GM19463 (cell line): ENCODE results near the gene SLF1.
"Not testable (repeated sequence)": the region's sequence is repeated elsewhere in the genome, so short reads cannot be mapped to it uniquely, and the experiment has no call there.

Source experiments
- ATAC-seq: cut with Tn5 transposase; IDR thresholded peaks from one replicate; pipeline ENCODE4 v1.9.1; 2021; ENCODE audit warnings: mild to moderate bottlenecking, moderate library complexity; ENCODE audit not compliant: unreplicated experiment

SLF1 gene

DNA sequence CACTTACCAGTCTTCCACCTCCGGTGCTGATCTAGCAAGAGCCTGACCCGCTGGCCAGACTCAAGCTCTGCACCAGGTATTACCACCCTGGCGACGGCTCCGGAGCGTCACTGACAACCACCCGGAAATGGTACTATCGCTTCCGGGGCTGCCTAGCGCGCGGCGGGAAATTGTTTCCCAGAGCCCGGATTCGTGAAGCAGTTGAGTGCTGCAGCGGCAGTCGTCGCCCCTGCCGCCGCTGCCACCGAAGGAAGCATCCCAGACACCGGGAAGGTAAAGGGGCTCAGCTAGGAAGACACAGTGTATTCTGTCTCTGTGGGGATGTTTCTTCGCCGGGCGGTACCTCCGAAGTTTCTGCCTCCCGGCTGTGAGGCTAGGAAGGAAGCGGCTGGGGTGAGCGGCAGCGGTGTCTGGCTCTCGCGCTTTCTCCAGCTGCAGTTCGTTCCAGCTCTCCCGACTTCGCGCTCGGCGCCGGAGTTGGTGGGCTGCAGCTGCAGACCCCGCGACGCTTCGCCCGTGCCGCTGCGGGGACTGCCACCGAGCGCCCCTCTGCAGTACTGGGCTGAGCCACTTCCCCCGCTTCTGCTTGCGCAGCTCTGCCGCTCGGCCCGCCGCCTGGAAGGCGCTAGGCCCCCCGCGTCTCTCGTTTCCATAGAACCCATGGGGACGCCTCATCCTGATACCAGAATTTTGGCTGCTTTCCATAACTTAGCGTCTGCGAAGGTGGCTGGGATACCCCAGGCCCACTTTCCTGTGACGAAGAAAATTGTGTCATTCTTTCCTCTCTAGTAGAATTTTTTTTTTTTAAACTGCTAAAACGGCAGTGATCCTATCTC is at the start of gene SLF1, which contains the start of gene KIAA0825:
SLF1 (plus strand) TSS at position 177 of the 836 bp plus-strand sequence. CDS start 10,142 bp downstream, outside the sequence.
KIAA0825 (minus strand) TSS at position 112 of the 836 bp plus-strand sequence. CDS start 81,478 bp downstream, outside the sequence.
- peak; percentile 95 for ATAC-seq

- ATAC-seq: no peak
Observed at GRCh38 chr5:94571415-94571814, 47.1 kb upstream of the SLF1 start.

GRCh38 chr5:94573349-94573748 is 45.1 kb upstream of the SLF1 start:
- not testable (repeated sequence) for ATAC-seq

DNA sequence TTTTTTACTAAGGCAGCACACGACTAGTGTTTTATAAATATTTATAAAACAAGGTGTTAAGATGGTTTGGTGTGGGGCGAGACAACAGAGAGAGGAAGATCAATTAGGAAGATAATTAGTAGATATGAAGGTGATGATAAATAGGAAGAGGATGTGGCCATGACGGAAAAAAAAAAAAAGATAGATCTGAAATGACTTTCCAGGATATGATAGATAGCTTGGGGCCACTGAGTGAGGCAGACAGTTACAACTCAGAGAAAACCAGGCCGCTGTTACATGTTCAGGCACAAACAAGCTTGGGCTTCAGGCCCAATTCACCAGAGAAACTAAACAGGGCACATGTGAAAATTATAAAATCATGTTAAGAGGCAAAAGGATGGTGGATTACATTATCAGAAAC is 43.3 kb upstream of the SLF1 start:
- ATAC-seq: no peak

GRCh38 chr5:94577466-94578245 is 40.8 kb upstream of the SLF1 start:
- ATAC-seq: peak; percentile 68

DNA sequence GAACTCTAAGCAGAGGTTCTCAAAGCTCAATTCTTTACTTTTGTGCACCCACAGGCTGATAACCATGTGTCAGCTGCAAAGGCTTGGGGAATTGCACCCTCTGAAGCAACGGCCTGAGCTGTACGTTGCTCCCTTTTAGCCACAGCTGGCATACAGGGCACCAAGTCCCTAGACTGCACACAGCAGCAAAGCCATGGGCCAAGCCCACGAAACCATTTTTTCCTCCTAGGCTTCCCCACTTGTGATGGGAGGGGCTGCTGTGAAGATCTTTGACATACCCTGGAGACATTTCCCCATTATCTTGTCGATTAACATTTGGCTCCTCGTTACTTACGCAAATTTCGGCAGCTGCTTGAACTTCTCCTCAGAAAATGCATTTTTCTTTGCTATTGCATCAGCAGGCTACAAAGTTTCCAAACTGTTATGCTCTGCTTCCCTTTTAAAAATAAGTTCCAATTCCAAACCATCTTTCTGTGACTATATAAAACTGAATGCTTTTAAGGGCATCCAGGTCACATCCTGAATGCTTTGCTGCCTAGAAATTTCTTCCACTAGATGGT is 23.1 kb upstream of the SLF1 start:
- ATAC-seq: no peak

DNA sequence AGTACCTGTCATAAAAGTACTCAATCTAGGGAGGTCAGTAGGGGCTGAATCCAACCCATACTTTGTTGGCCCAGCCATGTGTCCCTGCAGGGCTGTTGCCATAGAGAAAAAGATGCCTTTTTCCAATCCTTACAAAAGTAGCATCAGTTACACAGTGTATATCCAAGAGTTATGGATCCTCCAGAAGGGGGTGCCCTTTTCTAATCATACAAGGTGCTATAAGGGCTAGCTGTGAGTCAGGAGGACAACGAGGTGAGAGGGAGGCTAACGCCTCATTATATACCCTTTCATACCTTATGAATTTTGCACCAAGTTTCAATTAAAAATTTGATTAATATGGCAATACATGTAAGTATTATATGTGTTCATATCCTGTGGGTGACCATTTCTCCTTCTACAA is 4.9 kb upstream of the SLF1 start:
- ATAC-seq: no peak

DNA sequence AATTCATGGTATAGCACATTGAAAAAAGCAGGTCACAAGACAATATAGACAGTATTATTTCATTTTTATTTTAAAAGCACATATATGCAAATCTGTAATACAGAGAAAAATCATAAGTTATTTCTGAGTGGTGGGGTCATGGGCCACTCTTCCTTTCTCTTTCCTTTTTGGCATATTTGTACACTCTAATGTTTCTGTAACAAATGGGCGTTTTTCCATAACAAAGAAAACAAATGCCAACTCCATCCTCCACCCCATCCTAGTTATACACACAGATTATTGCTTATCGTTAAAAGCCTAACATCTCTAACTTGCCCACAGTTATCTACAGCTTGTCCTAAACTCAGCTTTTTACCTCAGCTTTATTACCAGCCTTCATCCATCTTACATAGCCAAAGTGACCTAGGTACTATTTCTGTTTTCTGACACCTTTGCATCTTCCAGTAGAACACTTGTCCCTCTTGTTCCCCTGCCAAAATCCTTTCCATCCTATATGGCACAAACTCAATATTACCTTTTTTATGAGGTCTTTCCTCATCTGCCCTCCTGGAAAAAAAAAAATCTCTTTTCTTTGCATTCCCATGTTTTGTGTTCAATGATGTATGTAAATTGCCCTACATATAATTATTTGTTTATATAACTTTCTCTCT is 4.2 kb upstream of the SLF1 start:
- no peak for ATAC-seq

DNA sequence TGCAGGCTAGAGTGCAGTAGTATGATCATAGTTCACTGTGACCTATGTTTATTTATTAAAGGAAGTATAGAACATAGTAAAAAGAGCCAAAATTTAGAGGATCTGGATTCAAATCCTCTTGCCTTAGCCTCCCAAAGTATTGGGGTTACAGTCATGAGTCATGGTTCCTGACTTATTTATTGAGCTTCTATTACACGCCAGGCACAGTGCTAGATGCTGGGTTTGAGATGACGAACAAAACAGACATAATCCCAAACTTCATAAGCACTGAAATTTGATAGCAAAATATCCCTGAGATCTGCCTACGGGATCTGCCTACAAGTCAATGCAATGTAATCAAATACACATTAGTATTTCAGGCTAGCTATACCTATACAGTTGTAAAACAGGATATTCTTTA is 2.6 kb upstream of the SLF1 start:
- no peak for ATAC-seq

DNA sequence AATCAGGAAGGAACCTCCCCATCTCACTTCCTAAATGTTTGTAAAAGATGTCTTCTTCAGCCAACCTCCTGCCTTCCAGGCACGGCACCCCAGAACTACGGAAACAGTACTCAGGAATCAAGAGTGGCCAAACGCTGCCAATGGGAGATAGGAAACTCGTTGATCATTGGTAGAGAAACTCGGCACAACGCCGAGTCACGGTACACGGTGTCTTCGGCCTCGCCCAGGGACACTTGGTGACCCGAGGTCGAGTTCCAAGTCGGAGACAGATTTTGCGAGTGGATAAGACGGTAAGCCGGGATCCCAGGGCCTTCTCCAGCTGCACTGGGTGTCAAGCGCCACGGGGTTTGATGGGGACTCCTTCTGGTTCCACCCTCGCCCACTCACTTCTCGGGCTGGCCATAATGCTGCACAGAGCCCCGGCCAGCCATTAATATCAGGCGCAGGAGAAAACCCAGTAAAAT is 408 bp upstream of the SLF1 start:
- ATAC-seq: peak; percentile 23

DNA sequence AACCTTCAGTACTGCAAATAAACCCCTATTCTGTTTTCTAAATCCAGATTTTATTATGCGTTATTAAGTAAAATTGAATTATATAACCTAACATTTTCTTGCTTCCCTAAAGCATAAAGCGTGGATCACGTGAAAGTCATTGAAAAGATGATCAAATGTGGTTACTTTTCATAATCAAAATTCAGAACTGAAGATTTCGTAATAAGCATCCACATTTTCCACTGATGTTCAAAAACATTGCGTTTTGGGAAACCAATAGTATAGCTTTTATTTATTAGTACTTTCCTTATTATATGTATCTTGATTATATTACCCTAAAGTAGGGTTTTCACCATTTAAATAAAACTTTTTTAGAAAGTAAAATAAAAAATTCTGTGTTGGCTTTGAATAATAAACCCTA is 1.8 kb downstream of the SLF1 start:
- ATAC-seq: no peak

DNA sequence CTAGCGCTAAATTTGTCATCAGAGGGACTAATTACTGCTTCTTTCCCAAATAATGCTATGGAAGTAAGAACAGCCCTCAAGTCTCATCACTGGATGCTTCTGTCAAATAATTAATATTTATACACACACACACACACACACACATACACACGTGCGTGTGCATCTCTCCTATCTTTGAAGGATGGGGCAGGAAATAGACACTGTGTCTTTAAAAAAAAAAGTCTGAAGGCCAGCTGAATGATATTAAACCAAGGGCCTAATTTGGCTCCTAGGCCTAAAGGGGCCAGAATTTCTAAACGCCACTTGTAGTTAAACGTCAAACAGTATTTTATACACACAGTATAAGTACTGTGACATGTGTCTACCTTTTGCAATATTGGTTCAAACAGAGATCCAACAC is 3.3 kb downstream of the SLF1 start:
- no peak for ATAC-seq

DNA sequence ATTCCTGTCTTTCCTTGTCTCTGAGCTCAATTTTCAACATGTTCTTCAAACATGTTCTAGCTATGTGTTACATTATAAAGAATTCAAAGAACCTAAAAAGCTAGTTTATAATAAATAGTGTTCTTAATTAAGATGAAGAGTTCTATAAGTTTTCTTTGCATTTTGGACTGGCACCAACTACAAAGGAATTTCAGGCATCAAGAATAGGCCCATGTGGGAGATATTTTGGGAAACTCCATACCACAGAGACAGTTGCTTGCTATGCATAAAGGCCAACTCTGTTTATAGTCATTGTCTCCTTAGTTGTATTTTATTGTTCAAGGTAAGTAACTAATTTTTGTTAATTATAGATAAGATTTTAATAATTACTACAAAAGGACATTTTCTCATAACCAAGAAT is 4.5 kb downstream of the SLF1 start:
- no peak for ATAC-seq

- no peak for ATAC-seq
Observed at GRCh38 chr5:94623877-94624276, 5.4 kb downstream of the SLF1 start.

DNA sequence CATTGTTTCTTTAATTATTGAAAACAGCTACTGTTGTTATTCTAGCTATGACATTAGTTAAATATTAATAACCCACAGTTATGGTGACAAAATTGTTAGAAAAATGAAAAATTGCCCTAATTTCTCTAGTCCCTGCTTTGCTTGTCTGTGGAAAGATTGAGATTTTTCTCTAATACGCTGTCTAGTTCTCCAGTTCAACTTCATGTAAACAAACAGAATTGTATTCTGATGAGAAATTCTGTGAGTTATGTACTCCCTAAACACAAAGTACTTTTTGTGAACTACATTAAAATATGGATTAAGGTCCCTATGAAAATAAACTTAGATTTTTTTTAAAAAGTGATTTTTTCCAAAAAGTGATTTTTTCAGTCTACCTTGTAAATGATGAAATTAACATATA is 8.7 kb downstream of the SLF1 start:
- no peak for ATAC-seq

GRCh38 chr5:94632024-94632423 is 13.6 kb downstream of the SLF1 start:
- ATAC-seq: peak; percentile 97

DNA sequence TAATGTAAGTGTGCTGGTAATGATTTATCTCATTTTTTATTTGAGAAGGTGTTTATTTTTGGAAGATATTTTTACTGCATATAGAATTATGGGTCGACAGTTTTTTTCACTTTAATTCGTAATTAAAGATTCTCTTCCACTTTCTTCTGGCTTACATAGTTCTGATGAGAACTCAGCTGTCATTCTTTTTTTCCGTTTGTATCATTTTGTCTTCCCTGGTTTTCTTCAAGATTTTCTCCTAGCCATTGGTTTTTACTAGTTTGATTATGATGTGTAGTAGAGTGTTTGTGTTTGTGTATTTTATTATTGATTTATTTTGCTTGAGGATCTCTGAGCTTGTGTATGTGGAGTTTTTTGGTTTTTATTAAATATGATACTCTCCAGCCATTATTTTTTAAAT is 21.7 kb downstream of the SLF1 start:
- no peak for ATAC-seq

- ATAC-seq: no peak
Observed at GRCh38 chr5:94645053-94645452, 26.6 kb downstream of the SLF1 start.

- ATAC-seq: no peak
Observed at GRCh38 chr5:94646758-94647157, 28.3 kb downstream of the SLF1 start.

DNA sequence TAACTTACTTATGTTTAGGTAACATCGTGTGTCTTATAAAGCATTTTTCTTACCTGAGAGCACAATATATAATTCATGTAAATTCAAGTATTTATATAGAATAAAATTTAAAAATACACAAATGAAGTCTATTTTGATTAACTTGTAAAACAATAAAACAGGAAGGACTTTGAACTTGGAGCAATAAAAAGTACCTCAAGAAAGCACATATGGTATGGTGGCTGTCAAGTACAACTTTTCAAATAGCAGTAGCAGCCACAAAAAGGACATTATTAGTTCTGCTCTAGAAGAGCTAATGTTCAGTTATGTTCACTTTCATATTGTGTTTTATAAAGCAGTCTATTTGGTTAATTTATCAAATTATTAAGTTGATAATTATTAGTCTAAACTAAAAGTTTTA is 31.4 kb downstream of the SLF1 start:
- no peak for ATAC-seq

DNA sequence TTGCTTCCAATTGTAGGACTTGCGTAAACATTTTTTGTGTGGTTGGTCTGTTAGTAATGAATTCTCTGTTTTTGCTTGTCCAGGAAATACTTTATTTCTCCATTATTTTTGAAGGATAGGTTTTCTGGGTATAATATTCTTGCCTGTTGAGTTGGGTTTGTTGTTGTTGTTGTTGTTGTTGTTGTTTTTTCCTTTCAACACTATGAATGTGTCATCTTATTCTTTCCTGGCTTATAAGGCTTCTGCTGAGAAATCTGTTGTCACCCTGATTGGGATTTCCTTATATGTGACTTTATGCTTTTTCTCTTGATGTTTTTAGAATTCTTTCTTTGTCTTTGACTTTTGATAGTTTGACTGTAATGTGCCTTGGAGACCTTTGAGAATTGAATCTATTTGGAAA is 39.8 kb downstream of the SLF1 start:
- ATAC-seq: no peak
